Gastrocnemius medialis (tissue), 4 donors: ENCODE measurements around the gene CYFIP2.

ENCODE experiments used
- CTCF ChIP-seq, 5 experiments: fragments of 450-650 bp in 3 of 5; fragments of 200-600 bp in 2 of 5; sonication (generic) in 2 of 5; IDR thresholded peaks in 4 of 5; conservative IDR thresholded peaks in 1 of 5; 1 replicate in 4 of 5; 2 replicates in 1 of 5; pipeline ENCODE4 v1.5.1; 2016 to 2019; ENCODE audit warnings: antibody characterized with exemption in 5 of 5, mild to moderate bottlenecking in 3 of 5, moderate library complexity in 3 of 5
- POLR2A ChIP-seq, 2 donors: fragments of 450-650 bp; IDR thresholded peaks; one replicate each; pipeline ENCODE4 v1.6.1; 2017; ENCODE audit warnings: antibody characterized with exemption in 2 of 2, mild to moderate bottlenecking in 2 of 2, moderate library complexity in 2 of 2

GRCh38 chr5:157348049-157348400 lies 82.1 kb downstream of the CYFIP2 start:
- TF ChIP-seq POLR2A (IDR thresholded peaks at IDR 0.05) (no peak), CTCF (IDR thresholded peaks at IDR 0.05 in 4 of 5, conservative IDR thresholded peaks at IDR 0.05 in 1 of 5) (no peak)
